ENCODE measurements around the gene RBBP8NL.

The RBBP8NL gene

GRCh38 chr20:62424249-62425107 is 2.9 kb downstream of the RBBP8NL start:
- Histone ChIP-seq H3K4me1 (ENCODE audit: control insufficient read depth, insufficient read depth, low read length) (peaks cover 2% of the 10 kb centered on the region), H3K27me3 (ENCODE audit: control insufficient read depth, insufficient read depth, low read length) (no peaks in the 10 kb centered on the region), H3K9me3 (ENCODE audit: control insufficient read depth, insufficient read depth, low read length) (no peaks in the 10 kb centered on the region), H3K9ac (ENCODE audit: low read depth, low read length) (no peak overlapping the region), H3K36me3 (ENCODE audit: control insufficient read depth, insufficient read depth, low read length) (no peaks in the 10 kb centered on the region), H3K4me3 (ENCODE audit: low read depth, low read length) (no peak overlapping the region)

DNA sequence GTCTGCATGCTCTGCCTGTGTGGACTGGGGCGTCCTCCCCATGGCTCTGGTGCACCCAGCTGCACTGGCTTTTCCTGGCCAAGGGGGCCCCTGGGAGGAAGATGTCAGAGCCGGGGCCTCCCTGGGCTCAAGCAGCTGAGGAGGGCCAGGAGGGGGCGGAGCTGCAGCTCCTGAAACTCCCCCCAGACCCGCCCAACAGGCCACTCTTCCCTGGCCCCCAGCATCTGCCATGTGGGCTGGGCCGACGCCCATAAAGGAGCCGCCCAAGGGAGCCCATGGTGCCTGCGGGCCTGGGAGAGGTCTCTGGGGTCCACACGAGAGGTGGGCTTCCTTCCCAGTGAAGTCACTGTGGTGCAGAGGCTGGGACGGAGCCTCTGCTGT is 4.0 kb downstream of the RBBP8NL start:
- peaks cover 2% of the 10 kb centered on the region for H3K4me1 ChIP-seq (ENCODE audit: control insufficient read depth, insufficient read depth, low read length)
- no peak overlapping the region for H3K4me3 ChIP-seq (ENCODE audit: low read depth, low read length)
- H3K9me3 ChIP-seq (ENCODE audit: control insufficient read depth, insufficient read depth, low read length) = no peaks in the 10 kb centered on the region
- H3K27me3 ChIP-seq (ENCODE audit: control insufficient read depth, insufficient read depth, low read length) = no peaks in the 10 kb centered on the region
- no peaks in the 10 kb centered on the region for H3K36me3 ChIP-seq (ENCODE audit: control insufficient read depth, insufficient read depth, low read length)
- H3K9ac ChIP-seq (ENCODE audit: low read depth, low read length) = no peak overlapping the region

DNA sequence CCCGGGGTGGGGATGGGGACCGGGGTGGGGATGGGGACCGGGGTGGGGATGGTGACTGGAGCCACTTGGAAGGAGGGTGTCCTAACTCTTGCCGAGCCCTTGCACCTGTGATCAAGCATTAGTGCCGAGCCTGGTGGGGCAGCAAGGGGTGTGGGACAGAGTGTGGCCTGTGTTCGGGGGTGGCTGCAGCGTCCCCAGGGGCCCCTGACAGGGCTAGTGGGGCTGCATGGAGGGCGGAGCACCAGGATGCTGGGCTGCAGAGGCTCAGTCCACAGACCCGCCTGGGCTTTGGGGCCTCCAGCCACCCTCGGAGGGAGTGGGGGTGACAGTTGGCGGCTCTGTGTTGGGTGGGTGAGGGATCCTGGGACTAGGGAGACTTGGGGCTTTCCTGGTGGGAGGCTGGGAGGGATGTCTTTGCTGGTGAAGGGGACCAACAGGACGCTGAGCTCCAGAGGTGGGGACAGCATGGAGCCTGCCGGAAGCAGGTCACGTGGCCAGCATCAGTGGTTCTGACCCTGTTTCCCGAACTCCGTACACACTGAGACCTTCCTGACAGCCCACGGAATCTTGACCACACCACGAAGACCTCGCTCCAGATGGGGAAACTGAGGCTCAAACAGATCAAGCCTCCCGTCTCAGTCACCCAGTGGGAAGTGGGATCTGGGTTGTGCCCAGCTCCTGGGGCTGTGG is 4.6 kb downstream of the RBBP8NL start:
- no peaks in the 10 kb centered on the region for H3K36me3 ChIP-seq (ENCODE audit: control insufficient read depth, insufficient read depth, low read length)
- no peak overlapping the region for H3K4me3 ChIP-seq (ENCODE audit: low read depth, low read length)
- no peaks in the 10 kb centered on the region for H3K27me3 ChIP-seq (ENCODE audit: control insufficient read depth, insufficient read depth, low read length)
- no peak overlapping the region for H3K9ac ChIP-seq (ENCODE audit: low read depth, low read length)
- H3K4me1 ChIP-seq (ENCODE audit: control insufficient read depth, insufficient read depth, low read length) = peaks cover 2% of the 10 kb centered on the region
- H3K9me3 ChIP-seq (ENCODE audit: control insufficient read depth, insufficient read depth, low read length) = no peaks in the 10 kb centered on the region

- H3K36me3 ChIP-seq (ENCODE audit: control insufficient read depth, insufficient read depth, low read length) = no peaks in the 10 kb centered on the region
- H3K27me3 ChIP-seq (ENCODE audit: control insufficient read depth, insufficient read depth, low read length) = no peaks in the 10 kb centered on the region
- no peak overlapping the region for H3K9ac ChIP-seq (ENCODE audit: low read depth, low read length)
- H3K4me1 ChIP-seq (ENCODE audit: control insufficient read depth, insufficient read depth, low read length) = peaks cover 2% of the 10 kb centered on the region
- no peak overlapping the region for H3K4me3 ChIP-seq (ENCODE audit: low read depth, low read length)
- no peaks in the 10 kb centered on the region for H3K9me3 ChIP-seq (ENCODE audit: control insufficient read depth, insufficient read depth, low read length)
Observed at GRCh38 chr20:62421716-62421990, 5.7 kb downstream of the RBBP8NL start.

DNA sequence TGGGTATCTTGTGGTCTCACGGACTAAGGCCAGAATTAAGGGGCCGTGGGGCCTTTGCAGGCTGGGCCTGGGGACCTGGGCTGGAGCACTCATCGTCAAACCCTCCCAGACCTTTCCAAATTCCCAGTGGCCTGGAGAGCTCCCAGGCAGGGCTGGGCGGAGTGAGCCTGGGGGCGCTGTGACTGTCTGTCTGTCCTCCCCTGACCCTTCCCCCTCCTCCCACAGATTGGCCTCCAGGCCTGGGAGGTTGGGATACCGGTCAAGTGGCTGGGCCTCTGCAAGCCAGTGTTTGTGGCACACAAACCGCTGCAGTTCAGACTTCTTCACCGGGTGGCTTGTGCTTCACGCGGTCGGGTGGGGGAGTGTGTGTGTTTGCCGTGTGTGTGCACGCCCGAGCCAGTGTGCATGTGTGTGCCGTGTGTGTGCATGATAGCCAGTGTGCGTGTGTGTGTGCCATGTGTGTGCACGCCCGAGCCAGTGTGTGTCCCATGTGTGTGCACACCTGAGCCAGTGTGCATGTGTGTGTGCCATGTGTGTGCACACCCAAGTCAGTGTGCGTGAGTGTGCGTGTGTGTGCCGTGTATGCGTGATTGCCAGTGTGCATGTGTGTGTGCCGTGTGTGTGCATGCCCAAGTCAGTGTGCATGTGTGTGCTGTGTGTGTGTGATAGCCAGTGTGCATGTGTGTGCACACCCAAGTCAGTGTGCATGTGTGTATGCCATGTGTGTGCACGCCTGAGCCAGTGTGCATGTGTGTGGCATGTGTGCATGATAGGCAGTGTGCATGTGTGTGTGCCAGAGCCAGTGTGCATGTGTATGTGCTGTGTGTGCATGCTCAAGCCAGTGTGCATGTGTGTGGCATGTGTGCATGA is 6.3 kb downstream of the RBBP8NL start:
- no peaks in the 10 kb centered on the region for H3K27me3 ChIP-seq (ENCODE audit: control insufficient read depth, insufficient read depth, low read length)
- no peaks in the 10 kb centered on the region for H3K36me3 ChIP-seq (ENCODE audit: control insufficient read depth, insufficient read depth, low read length)
- no peaks in the 10 kb centered on the region for H3K4me1 ChIP-seq (ENCODE audit: control insufficient read depth, insufficient read depth, low read length)
- no peak overlapping the region for H3K9ac ChIP-seq (ENCODE audit: low read depth, low read length)
- no peaks in the 10 kb centered on the region for H3K9me3 ChIP-seq (ENCODE audit: control insufficient read depth, insufficient read depth, low read length)
- no peak overlapping the region for H3K4me3 ChIP-seq (ENCODE audit: low read depth, low read length)

DNA sequence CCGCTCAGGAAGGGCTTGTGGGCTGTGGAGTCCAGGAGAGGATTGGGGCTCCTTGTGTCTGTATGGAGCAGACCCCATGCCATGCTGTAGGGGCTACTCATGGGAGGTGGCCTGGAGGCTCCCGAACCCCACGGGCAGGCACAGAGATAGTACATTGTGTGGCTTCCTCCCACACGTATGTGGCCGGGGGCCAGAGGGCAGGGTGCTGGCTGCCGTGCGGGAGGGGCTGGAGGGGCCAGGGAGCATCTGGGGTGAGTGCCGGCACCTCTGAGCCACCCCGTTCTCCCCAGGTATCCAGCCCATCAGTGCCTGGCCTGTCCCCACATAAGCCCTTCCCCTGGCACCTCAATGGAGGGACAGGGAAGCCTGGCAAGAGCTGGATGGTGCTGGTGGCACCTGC is 7.6 kb downstream of the RBBP8NL start:
- H3K36me3 ChIP-seq (ENCODE audit: control insufficient read depth, insufficient read depth, low read length) = no peaks in the 10 kb centered on the region
- no peaks in the 10 kb centered on the region for H3K9me3 ChIP-seq (ENCODE audit: control insufficient read depth, insufficient read depth, low read length)
- no peak overlapping the region for H3K4me3 ChIP-seq (ENCODE audit: low read depth, low read length)
- no peak overlapping the region for H3K9ac ChIP-seq (ENCODE audit: low read depth, low read length)
- H3K4me1 ChIP-seq (ENCODE audit: control insufficient read depth, insufficient read depth, low read length) = no peaks in the 10 kb centered on the region
- H3K27me3 ChIP-seq (ENCODE audit: control insufficient read depth, insufficient read depth, low read length) = no peaks in the 10 kb centered on the region

DNA sequence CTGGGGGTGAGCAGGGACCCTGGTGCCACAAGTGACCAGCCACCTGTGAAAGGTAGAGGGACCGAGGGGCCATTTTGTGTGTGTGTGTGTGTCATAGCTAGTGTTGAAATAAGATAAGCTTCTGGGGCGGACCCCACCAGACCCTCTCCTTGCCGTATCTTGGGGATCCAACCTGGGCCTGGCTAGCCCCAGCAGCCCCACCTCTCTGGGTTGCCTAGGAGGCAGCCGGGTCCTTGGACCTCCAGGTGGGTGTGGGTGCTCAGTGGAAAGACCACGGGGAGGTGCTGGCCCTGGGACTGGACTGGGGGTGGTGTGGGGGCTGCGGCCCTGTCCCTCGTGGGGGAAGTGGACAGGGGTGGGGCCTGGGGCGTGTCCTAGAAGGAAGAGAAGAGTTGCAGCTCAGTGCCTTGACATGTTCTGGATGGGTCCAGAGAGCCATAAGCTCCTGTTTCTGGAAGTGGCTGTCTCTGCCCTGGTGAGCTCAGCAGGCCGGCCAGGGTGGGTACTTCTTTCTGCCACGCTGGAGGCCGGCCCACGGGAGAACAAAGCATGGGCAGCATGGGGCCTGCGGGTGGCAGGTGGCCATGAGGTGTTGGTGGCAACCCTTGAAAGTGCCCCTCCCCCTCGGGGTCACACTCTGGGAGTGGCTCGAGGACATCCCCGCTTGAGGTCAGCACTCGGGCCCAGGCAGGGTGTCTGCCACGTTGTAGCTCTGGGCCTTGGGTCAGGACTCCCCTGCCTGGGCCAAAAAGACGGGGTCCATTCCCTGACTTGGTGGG is 8.4 kb downstream of the RBBP8NL start:
- Histone ChIP-seq H3K4me1 (ENCODE audit: control insufficient read depth, insufficient read depth, low read length) (no peaks in the 10 kb centered on the region), H3K27me3 (ENCODE audit: control insufficient read depth, insufficient read depth, low read length) (no peaks in the 10 kb centered on the region), H3K9me3 (ENCODE audit: control insufficient read depth, insufficient read depth, low read length) (no peaks in the 10 kb centered on the region), H3K4me3 (ENCODE audit: low read depth, low read length) (no peak overlapping the region), H3K9ac (ENCODE audit: low read depth, low read length) (no peak overlapping the region), H3K36me3 (ENCODE audit: control insufficient read depth, insufficient read depth, low read length) (no peaks in the 10 kb centered on the region)

GRCh38 chr20:62417981-62418708 is 9.2 kb downstream of the RBBP8NL start:
- Histone ChIP-seq H3K9ac (ENCODE audit: low read depth, low read length) (no peak overlapping the region), H3K4me3 (ENCODE audit: low read depth, low read length) (no peak overlapping the region)

GRCh38 chr20:62416651-62417637 is 10.4 kb downstream of the RBBP8NL start:
- Histone ChIP-seq H3K27me3 (ENCODE audit: control insufficient read depth, insufficient read depth, low read length) (no peaks in the 10 kb centered on the region), H3K4me1 (ENCODE audit: control insufficient read depth, insufficient read depth, low read length) (no peaks in the 10 kb centered on the region), H3K9ac (ENCODE audit: low read depth, low read length) (no peak overlapping the region), H3K36me3 (ENCODE audit: control insufficient read depth, insufficient read depth, low read length) (no peaks in the 10 kb centered on the region), H3K4me3 (ENCODE audit: low read depth, low read length) (no peak overlapping the region), H3K9me3 (ENCODE audit: control insufficient read depth, insufficient read depth, low read length) (no peaks in the 10 kb centered on the region)

More at GRCh38 chr20:62417981-62418708, 9.2 kb downstream of the RBBP8NL start:
- Histone ChIP-seq H3K36me3 (ENCODE audit: control insufficient read depth, insufficient read depth, low read length) (no peaks in the 10 kb centered on the region), H3K4me1 (ENCODE audit: control insufficient read depth, insufficient read depth, low read length) (no peaks in the 10 kb centered on the region), H3K27me3 (ENCODE audit: control insufficient read depth, insufficient read depth, low read length) (no peaks in the 10 kb centered on the region), H3K9me3 (ENCODE audit: control insufficient read depth, insufficient read depth, low read length) (no peaks in the 10 kb centered on the region)
